ENCODE data around the gene TMEM240. TPM values are rescaled to one million over a fixed set of nuclear protein-coding genes. Genes with fewer than 3 reads are reported as not detected.
"Not testable (repeated sequence)": the region's sequence is repeated elsewhere in the genome, so short reads cannot be mapped to it uniquely, and the experiment has no call there.

The TMEM240 gene
- total and polyA plus RNA-seq, 11 donors: 1.5 to 12.4 (median 4.2) TPM; not detected in 1

DNA sequence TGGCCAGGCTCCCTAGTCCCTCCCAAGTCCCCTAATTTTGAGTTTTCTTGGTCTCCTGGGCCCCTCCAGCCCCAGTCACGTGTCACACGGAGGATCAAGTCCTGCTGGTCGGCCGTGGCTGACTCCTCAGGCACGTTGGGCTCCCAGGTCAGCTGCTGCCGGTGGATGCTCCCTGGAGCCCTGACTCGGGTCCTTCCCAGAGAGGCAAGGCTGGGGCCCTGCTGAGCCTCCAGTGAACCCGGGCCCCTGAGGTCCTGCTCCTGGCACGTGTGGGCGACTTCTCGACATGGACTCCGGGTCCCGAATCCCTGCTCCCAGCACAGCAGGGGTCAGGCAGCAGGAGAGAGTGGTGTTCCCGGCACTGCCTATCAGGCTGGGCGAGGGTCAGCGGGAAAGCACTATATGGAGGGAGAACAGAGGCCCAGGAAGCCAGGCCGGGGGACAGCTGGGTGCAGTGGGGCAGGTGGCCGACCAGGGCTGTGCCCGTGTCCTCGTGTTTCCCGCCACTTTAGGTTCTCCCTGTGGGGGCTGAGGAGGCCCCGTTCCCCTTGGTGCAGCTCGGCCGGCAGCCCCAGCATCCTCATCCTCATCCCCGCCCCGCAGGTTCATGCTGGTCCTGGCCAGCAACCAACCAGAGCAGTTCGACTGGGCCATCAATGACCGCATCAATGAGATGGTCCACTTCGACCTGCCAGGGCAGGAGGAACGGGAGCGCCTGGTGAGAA is 13.2 kb downstream of the TMEM240 start:
- intact Hi-C loops (cut with DNase I): no loop called here
- no peak overlapping the region for H3K27ac ChIP-seq
- H3K4me3 ChIP-seq: no peak overlapping the region
- TF ChIP-seq, protein P1, sequence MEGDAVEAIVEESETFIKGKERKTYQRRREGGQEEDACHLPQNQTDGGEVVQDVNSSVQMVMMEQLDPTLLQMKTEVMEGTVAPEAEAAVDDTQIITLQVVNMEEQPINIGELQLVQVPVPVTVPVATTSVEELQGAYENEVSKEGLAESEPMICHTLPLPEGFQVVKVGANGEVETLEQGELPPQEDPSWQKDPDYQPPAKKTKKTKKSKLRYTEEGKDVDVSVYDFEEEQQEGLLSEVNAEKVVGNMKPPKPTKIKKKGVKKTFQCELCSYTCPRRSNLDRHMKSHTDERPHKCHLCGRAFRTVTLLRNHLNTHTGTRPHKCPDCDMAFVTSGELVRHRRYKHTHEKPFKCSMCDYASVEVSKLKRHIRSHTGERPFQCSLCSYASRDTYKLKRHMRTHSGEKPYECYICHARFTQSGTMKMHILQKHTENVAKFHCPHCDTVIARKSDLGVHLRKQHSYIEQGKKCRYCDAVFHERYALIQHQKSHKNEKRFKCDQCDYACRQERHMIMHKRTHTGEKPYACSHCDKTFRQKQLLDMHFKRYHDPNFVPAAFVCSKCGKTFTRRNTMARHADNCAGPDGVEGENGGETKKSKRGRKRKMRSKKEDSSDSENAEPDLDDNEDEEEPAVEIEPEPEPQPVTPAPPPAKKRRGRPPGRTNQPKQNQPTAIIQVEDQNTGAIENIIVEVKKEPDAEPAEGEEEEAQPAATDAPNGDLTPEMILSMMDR (IDR thresholded peaks at IDR 0.05): no peak
- H3K36me3 ChIP-seq: peaks cover 0 to 52% (median 28%) of the 10 kb centered on the region in 9 donors
- peaks cover 0 to 14% (median 5%) of the 10 kb centered on the region in 12 donors for H3K9me3 ChIP-seq
- 94 to 95% (median 94%) methylated on average over 16 to 31 of the region's 31 CpGs for WGBS, 4 donors
- no peak for ATAC-seq
- H3K4me1 ChIP-seq: no peaks in the 10 kb centered on the region
- no peaks in the 10 kb centered on the region for H3K27me3 ChIP-seq
- no peak for DNase-seq

DNA sequence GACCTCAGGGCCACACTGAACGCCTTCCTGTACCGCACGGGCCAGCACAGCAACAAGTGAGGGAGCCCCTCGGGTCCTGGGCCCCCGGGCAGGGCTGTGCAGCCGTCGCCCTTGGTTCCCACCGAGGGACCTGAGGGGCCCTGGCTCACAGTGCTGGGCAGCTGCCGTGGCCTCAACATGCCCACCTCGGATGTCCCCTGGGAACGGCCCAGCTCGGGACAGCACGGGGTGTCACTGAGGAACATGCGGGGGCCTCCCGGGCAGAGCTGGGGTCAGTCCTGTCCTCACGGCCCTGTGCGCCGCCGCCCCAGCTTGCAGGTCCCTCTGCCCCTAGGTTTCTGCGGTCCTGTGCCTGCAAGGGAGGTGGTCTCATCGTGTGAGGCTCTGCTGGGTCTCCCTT is 13.9 kb downstream of the TMEM240 start:
- peak in 1 of 4 donors; percentile 5 for ATAC-seq
- H3K4me1 ChIP-seq; H3K9me3 ChIP-seq; H3K27me3 ChIP-seq; DNase-seq; H3K4me3 ChIP-seq; intact Hi-C loops (cut with DNase I); H3K27ac ChIP-seq: not testable (repeated sequence)
- H3K36me3 ChIP-seq: peaks cover 0 to 60% (median 36%) of the 10 kb centered on the region in 9 donors
- WGBS, 4 donors: 92 to 93% methylated on average over 17 of the region's 21 CpGs; no CpG with 5 or more reads in 2 of the 4 donors

DNA sequence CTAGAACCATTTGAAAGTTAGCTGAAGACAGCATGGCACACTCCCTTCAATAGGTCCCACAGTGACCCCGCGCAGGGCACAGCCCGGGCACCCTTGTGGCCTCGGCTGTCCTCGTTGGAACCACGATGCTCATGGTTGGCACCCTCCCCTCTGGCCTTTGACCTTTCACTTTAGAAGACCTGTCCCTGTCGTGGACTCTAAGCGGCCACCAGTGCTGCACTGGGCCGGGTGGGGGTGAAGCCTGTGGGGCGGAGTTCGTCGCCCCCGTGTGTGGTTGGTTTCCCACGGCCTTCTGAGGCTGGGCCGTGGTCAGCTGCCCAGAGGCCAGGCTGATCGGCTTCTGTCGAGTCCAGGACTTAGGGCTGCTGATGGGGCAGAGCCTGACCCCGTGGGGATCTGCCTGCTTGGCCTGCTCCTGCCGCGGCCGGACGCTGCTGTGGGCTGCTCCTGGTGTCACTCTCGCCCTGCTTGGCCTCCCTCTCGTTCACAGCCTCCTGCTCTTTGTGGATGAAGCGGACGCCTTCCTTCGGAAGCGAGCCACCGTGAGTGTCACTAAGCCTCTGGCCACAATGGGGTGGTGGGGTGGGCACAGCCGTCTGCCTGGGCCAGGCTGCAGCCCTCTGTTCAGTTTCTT is 15.6 kb downstream of the TMEM240 start:
- peaks cover 0 to 70% (median 51%) of the 10 kb centered on the region in 9 donors for H3K36me3 ChIP-seq
- H3K27me3 ChIP-seq; ATAC-seq; intact Hi-C loops (cut with DNase I); H3K4me1 ChIP-seq; DNase-seq; H3K4me3 ChIP-seq; H3K27ac ChIP-seq; H3K9me3 ChIP-seq: not testable (repeated sequence)
- 94 to 97% (median 95%) methylated on average over 20 to 27 of the region's 30 CpGs for WGBS, 4 donors

DNA sequence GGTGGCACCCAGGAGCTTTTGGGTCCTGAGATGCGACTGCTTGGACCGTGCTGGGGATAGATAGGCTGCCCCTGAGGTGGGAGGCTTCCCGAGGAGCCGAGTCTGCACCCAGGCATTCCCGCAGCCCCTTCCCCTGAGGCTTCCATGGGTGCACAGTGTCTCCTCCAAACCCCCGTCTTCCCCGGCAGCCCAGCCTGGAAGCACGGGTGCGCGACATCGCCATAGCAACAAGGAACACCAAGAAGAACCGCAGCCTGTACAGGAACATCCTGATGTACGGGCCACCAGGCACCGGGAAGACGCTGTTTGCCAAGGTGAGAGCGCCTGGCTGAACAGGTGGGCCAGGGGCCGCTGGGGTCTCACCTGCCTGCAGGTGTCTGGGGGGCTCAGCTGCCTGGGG is 16.8 kb downstream of the TMEM240 start:
- peaks cover 0 to 63% (median 45%) of the 10 kb centered on the region in 9 donors for H3K36me3 ChIP-seq
- ATAC-seq; DNase-seq; H3K9me3 ChIP-seq; intact Hi-C loops (cut with DNase I); H3K27me3 ChIP-seq; H3K4me1 ChIP-seq; H3K4me3 ChIP-seq; H3K27ac ChIP-seq: not testable (repeated sequence)
- WGBS, 4 donors: 91 to 97% (median 94%) methylated on average over 6 to 17 of the region's 17 CpGs

DNA sequence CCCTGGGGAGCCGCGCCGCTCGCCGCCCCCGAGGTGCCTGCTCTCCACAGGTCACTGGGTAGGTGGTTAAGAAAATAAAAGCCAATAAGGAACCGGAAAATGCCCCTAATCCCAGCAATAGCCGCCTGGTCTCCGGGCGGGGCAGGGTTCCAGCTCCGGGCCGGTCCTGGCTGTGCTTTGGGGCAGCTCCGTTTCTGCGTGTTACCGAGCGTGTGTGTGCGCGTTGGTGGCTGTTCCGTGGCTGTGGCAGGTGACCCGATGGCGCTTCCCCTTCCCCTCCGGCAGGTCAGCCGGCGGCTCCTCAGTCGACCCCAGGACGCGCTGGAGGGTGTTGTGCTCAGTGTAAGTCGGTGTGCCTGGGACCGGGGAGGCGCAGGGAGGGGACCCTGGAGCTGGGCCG is 17.2 kb downstream of the TMEM240 start:
- DNase-seq; H3K4me3 ChIP-seq; intact Hi-C loops (cut with DNase I); H3K27me3 ChIP-seq; H3K9me3 ChIP-seq; H3K27ac ChIP-seq; ATAC-seq; H3K4me1 ChIP-seq: not testable (repeated sequence)
- peaks cover 0 to 62% (median 40%) of the 10 kb centered on the region in 9 donors for H3K36me3 ChIP-seq
- 94 to 98% (median 97%) methylated on average over 25 to 31 of the region's 31 CpGs for WGBS, 4 donors

DNA sequence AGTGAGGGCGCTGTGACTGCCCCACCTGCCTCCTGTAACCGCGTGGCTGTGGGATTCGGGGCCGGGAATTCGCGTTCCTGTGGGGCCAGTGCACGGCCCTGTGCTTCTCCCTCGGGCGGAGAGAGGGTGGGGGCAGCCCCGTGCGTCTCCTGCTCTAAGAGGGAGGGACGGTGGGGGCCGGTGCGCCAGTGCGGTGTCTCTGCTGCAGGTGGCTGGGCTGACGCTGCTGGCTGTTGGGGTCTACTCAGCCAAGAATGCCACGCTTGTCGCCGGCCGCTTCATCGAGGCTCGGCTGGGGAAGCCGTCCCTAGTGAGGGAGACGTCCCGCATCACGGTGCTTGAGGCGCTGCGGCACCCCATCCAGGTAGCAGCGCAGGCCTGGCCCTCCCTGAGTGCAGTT is 17.9 kb downstream of the TMEM240 start:
- H3K27me3 ChIP-seq; ATAC-seq; H3K9me3 ChIP-seq; H3K4me3 ChIP-seq; DNase-seq; intact Hi-C loops (cut with DNase I); H3K27ac ChIP-seq; H3K4me1 ChIP-seq: not testable (repeated sequence)
- WGBS, 4 donors: 93 to 100% (median 95%) methylated on average over 5 to 30 of the region's 30 CpGs
- peaks cover 0 to 61% (median 36%) of the 10 kb centered on the region in 9 donors for H3K36me3 ChIP-seq
